Gastroesophageal sphincter (tissue), 3 donors: ENCODE data around the gene SMARCB1.

ENCODE experiments used
- CTCF ChIP-seq, 4 experiments: fragments of 200-600 bp in 2 of 4; fragments of 450-650 bp in 2 of 4; sonication (generic) in 1 of 4; IDR thresholded peaks; one replicate each; pipeline ENCODE4 v1.5.1; 2017 to 2019; ENCODE audit warnings: antibody characterized with exemption in 4 of 4, mild to moderate bottlenecking in 2 of 4, moderate library complexity in 2 of 4
- POLR2A ChIP-seq, 2 donors: fragments of 450-650 bp; IDR thresholded peaks; one replicate each; pipeline ENCODE4 v1.6.1; 2017; ENCODE audit warnings: antibody characterized with exemption in 2 of 2, mild to moderate bottlenecking in 2 of 2, moderate library complexity in 1 of 2

DNA sequence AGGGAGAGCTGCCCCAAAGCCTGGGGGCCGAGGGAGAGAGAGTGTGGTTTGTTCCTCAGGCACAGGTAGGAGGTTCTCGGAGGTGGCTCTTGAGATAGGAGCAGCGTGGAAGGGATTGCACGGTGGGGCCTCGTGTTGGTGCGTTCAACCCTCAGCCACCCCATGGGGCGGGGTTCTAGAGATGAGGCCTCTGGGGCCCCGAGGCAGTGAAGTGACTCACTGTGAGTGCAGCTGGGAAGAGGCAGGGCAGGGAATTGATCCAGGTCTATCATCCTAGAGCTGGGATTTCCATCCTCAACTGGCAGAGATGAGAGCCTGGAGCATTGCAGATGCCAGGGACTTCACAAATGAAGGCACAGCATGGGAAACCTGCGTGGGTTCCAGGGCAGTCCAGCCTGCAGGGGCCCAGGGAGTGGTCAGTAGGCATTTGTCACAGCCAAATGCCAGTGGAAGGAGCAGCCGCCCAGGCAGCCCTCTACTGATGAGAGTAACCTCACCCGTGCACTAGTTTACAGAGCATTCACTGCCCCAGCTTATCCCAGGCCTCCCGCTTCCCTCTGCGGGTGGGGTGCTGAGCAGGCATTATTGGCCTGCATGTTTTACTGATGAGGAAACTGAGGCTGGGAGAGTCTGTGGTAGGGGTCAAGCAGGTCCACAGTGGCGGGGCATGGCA is 5.1 kb upstream of the SMARCB1 start:
- TF ChIP-seq POLR2A (IDR thresholded peaks at IDR 0.05) (no peak), CTCF (IDR thresholded peaks at IDR 0.05) (no peak)
